HT1080 (cell line): ENCODE measurements around the gene TMEM132C. TPM values are rescaled to one million over a fixed set of nuclear protein-coding genes. Genes with fewer than 3 reads are reported as not detected.

ENCODE experiments used
- DNase-seq: peaks from one replicate; pipeline ENCODE4 v3.0.0-alpha.2; 2015; ENCODE audit warnings: low read depth
- total RNA-seq: library from RNA; depleted of rRNA; stranded (reverse); fragments of >200 nt; shearing (Covaris generic); gene quantifications from 2 replicates; pipeline ENCODE4 v1.2.3, GENCODE V29; 2014

TMEM132C gene
- total RNA-seq, 1 experiment from 2014 or later, result not detected

DNA sequence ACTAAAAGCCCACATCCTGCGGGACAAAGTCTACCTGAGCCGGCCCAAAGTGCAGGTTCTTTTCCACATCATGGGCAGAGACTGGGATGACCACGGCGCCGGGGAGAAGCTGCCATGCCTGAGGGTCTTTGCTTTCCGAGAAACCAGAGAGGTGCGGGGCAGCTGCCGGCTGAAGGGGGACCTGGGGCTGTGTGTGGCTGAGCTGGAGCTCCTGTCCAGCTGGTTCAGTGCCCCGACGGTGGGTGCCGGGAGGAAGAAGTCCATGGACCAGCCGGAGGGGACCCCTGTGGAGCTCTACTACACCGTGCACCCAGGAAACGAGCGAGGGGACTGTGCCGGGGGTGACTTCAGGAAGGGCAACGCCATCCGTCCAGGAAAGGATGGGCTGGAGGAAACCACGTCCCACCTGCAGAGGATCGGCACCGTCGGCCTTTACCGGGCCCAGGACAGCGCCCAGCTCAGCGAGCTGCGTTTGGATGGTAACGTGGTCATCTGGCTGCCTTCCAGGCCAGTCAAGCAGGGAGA lies 148.1 kb downstream of the TMEM132C start:
- no peak for DNase-seq

DNA sequence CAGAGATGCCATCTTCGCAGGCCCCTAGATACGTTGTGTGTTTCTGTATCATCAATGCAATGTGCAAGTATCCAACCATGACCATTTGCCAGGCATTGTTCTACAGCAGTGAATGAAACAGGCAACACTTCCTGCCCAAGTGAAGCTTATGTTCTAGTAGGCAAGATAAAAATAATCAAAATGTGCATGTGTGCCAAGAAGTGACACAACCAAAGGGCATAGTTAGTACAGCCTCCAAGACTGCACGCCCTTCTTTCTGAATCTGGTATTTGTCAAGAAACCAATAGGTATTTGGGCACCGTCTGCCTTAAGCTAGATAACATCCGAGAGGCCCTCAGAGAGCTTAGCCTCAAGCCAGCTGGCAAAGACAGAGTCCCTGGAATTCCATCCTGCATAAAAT lies 152.0 kb downstream of the TMEM132C start:
- DNase-seq, result no peak

DNA sequence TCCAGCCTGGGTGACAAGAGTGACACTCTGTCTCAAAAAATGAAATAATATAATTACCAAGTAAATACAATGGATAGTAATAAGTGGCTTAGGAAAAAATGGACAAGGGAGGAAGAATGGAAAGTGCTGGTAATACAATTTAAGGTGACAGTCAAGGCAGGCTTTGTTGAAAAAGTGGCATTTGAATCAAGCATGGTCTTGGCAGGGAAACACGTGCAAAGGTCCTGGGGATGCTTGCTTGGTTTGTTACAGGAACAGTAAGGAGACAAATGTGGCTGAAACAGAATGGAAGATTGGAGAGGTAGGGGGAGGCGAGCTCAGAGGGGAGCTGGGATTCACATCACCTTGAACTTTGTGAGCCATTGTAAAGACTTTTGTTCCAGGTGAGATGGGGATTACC lies 153.2 kb downstream of the TMEM132C start:
- DNase-seq, result no peak

DNA sequence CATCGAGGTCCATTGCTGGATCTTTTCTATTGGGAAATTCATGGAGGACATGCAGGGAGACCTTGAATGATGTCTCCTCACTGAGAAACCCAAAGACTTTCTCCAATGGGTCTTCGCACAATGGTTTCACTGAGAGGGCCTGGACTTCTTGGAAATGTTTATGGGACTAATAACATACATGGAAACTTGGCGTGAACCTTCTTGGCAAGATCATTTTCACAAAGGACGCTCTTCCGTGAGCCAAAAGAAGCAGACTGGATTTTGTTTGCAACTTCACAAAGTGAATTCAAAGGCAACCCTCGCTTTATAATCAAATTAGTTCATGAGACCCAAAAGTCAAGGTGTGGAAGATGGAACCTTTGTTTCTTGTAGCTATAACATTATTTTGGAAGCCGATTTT lies 154.4 kb downstream of the TMEM132C start:
- no peak for DNase-seq

DNA sequence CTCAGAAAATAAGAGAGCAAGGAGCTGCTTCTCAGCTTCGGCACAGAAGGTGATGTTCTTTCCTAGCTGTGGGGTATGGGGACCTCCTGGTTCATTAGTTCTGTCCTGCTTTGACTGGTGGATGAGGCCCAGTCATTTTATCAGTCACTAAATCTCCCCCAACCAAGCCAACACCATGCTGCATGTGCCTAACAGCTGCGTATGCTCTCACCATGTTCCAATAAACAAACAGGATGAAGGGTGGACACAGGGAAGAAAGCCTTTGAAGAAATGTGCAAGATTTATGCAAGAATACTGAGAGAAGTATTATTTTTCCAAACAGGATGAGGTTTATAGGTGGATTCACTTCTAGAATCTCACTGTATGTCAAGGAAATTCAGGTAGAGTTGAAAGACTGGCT lies 156.2 kb downstream of the TMEM132C start:
- no peak for DNase-seq

DNA sequence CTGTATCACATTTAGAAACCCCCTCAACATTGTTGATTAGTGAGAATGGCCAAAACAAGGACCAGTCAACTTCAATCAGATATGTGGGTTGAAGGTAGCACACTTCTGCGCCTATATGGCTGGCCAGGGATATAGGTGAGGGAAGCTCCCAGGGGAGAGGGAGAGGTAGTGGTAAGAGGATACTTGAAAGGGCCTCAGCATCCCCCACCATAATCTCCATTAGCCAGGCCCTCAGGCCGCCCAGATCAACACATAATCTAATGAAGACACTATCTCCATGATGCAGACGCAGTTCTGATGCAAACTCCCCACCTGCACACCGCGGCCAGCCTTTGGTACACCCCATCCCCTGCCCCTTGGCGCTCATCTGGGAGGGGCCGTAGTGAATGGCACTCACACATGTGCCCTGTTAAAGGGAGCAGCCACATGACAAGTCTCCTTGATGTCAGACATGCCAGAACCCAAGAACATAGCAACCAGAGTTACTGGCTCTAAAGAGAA lies 158.0 kb downstream of the TMEM132C start:
- DNase-seq, result no peak

DNA sequence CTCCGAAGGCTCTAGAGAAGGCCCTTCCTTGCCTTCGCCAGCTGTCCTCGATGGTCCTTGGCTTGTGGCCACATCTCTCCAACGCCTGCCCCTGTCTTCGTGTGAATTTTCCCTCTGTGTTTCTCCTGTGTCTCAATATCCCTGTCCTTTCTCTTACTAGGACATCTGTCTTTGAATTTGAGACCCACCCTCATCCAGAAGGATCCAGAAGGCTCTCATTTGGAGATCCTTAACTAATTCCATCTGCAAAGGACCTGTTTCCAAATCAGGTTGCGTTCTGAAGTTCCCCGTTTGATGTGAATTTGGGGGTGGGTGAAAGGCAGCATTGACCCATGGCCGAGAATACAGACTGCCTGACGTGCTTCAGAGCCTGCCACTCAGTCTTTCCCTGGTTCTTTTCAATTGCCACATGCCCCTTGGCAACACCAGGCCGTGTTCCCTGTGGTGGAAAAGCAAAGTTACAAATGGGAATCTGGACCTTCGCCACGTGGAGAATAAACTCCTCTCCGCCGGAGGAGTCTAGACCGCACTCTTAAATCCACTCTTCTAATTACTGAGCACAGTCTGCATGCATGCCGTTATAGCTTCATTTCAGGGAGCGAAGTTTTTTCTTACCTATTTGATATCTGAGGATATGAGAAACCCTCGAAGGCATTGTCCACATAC lies 158.8 kb downstream of the TMEM132C start:
- no peak for DNase-seq

DNA sequence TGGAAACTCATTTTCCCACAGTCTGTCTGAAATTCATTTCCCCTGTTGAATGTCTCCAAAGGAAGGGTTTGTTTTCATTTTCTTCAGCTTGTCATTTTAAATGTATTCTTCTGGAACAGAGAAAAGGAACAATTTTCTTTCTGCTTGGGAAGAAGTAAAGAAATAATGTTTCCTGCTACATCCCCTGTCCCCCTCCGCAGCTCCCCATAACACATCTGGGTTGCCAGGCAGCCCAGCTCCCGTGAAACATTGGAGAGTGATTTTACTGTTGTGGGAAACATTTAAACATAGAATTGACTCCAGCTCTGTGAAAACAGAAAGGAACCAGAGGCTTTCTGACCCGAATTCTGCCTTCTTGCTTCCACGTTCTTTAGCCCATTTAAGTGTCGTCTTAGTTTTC lies 159.5 kb downstream of the TMEM132C start:
- DNase-seq, result no peak

DNA sequence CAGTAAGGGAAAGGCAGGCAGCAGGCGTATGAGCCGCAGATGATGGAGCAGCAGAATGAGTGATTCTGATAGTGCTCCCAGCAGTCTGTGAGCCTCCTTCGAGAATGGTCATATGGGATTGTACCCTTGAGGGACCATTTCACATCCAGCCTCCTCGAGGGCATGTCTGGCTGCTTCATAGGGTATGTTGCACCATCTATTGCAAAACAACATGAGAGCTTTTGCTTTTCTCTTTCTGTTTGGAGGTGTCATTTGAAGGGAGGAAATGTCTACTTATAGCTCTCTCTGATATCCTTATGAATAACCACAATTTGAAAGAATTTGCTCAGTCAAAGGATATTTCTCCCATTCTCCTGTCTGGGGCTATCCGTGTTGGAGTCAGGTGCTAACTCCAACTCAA lies 172.8 kb downstream of the TMEM132C start:
- no peak for DNase-seq

DNA sequence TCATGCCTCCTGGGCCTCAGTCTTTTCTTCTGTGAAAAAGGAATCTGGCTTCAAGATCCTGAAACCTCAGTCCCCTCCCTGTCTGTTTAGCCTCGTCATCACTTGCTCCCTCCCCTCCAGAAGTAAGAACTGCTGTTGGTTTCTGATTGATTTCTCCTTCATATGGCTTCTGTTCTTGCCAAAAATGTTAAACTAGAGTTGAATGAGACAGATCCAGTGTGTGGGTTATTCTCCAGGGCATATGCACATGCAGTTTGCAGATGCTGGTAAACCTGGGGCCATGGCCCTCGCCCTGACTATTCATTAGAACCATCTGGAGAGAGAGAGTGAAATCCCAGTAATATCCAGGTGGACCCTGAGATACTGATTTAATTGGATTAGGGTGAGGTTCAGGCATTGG lies 175.1 kb downstream of the TMEM132C start:
- no peak for DNase-seq

DNA sequence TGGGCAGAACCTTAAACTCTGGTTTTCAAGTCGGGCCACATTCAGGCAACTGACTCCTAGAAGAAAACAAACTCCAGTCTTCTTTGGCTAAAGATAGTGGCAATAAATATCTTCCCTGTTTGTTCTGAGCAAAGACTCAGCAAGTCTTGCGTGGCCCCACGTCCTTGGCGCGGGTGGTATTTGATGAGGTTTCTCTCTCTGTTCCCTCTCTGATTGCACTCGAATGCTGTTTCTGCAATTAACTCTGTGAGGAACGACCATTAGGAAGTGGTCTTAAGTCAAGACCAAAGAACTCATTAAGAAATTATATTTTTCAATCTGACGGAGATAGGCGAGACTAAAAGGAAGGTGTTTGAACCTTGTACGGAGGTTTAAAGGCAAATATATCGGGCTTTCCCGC lies 177.6 kb downstream of the TMEM132C start:
- no peak for DNase-seq

DNA sequence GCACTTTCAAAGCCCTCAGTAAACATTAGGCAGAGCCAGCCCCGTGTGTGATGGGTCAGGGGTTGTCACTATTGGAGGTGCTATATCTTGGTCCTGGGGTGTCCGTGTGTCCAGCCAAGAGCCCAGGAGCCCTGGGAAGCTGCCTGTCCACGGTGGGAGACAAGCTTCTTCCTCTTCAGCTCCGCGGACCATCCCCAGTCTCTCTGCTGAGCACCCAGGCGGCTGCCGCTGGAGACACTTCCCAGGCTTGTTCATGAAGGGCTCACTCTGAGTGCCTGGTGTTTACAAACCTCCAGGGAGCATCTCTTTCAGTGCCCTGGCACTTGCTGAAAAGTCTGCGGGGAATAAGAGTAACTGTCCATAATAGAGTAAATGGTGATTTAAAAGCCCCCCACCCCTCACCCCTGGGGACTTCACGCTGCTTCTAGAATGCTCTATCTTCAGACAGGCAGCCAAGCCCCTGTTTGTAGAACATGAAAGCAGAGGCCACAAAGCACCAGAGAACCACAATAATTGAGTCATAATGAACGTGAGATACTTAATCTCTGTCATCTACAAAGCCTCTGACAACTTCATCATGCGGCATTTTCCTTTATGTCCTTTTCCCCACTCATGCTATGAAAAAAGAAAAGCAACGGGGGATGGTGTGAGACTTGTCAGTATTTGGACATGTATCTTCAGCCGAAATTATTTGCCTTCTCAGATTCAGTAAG lies 178.6 kb downstream of the TMEM132C start:
- DNase-seq, result no peak

DNA sequence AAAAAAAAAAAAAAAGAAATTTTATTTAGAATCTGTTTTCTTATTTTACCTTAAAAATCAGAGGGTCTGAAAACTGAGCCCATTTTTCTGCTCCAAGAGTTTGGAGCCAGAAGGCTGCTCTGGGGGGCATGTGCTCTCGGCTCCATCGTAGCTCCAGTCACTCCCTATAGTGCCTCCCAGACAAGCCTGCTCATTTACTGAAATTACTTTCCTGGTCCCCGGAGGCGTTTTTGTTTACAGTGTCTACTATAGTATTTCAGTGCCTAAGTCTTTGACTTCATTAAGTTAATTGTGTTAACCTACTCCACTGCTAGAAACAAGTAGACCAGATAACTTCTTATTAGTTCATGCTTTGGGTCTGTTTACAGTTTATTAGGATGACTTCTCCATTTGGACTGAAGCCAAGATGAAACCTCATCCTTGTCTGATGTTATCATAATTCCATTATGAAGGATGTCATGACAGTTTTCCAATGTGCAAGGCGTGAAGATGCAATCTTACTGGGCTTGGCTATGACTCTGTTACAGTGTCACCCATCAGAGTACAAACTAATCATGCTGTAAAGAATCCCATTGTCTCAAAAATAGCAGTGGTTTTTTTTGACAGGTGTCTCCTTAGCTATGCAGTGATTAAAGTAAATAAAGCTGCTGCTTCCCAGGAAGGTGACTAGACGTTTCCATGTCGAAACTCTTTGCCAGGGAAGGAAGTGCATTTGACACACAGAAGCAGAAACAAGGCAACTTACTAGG lies 182.3 kb downstream of the TMEM132C start:
- DNase-seq, result no peak

DNA sequence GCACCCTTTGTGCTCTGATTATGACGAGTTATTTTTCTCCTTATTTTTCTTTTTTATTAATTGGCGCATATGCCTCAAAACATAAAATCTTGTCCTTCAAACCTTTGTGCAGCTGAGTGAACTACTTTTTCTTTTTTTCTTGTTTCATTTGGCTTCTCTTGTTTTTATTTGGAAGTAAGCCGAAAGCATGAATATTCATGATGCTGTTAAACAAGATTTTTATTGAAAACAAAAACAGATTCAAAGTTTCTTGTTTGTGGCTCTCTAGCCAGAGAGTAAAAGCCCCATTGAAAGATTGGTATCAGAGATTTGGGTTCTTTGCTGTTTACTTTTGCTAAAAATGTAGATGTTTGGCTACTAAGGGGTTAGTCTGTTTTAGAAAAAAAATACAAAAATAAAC lies 183.8 kb downstream of the TMEM132C start:
- DNase-seq, result no peak

DNA sequence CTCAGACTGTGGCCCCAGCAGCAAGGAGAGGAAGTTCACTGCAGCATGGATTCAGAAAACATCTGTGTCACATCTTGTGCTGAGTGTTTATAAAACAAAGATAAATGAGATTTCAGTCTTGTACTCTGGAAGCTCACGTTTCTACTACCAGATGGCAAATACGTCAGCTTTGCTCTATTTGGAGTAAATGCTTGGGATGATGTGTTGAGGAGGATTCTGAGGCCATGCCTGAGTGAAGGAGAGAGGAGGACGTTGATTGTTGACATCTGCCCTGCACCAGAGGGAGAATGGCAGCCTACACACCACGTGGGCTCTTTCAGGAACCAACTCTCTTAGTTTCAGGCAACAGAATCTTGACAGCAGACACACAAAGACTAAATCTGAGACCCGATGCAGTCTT lies 188.9 kb downstream of the TMEM132C start:
- DNase-seq, result no peak

DNA sequence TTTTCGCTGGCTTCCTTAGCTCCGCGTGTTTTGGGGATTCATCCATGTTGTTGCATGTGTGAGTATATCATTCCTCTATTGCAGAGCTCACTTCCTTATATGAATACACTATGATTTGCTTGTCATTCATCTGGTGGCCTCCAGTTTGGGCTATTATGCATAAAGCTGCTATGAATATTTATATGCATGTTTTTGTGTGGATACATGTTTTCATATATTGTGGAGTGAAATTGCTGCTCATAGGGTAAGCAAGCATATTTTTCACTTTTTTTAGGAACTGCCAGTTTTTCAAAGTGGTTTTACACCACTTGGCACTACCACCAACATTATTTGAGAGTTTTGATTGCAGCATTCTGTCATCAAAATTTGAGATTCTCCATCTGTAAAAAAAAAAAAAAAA lies 190.0 kb downstream of the TMEM132C start:
- DNase-seq, result no peak

DNA sequence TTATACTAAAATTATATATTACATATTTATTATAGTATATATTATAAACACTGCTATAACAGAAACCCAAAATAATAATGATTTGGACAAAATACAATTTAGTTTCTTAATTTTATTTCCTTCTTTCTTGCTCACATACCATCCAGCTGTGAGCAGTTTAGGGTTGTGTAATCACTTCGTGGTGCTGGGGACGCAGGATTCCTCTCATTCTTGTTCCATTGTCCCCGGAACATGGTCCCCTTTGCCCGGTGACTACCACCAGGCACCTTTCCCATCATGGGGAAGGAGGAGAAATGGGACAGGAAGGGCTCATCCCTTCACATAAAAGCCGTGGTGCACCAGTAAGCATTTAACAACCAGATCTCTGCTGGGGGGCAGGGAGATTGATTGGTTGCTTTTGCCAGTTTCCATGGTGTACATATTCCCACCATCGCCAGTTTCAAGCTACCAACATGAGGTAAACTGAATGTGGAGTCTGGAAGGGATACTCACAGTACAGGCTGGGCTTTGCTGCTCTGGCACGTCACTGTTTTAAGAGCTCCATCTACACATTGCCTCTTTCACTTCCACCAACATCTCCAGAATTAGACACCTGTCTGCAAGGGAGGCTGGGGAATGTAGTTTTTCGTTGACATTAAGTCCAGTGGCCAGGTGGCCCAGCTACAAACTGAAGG lies 191.5 kb downstream of the TMEM132C start:
- DNase-seq, result no peak

DNA sequence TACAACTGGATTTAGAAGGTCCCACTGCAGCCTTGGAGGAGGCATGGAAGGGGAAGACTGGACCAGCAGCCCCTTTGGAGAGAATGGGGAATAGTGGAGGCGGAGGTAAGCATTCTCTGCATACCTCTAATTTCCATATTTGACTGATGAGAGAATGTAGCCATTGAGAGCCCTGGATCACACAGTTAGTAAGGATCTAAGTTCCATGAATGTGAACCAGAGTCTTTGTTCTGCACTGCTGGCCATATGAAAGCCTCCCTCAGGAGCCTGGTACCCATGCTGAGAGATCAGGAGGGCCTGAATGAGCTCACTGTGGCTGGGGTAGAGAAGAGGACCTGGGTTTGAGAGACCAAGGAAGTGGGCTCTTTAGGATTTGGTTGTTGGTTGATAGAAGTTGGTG lies 192.1 kb downstream of the TMEM132C start:
- no peak for DNase-seq

DNA sequence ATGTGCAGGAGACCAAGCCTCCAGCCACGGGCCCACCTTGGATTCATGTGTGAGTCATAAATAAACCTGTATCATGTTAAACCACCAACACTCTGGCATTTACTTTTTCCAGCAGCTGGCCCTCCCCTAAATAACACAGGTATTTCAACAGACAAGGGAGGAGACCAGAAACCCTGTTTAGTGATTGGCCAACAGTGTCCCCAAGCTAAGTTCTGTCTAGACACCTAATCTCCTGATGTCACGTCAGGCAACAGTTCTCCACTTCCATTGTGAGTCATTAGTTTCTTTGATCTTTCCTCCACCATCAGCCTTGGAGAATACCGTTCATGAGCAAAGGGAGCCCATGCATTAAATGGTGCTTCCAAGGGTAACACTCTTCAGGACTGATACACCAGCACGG lies 196.9 kb downstream of the TMEM132C start:
- DNase-seq, result no peak

DNA sequence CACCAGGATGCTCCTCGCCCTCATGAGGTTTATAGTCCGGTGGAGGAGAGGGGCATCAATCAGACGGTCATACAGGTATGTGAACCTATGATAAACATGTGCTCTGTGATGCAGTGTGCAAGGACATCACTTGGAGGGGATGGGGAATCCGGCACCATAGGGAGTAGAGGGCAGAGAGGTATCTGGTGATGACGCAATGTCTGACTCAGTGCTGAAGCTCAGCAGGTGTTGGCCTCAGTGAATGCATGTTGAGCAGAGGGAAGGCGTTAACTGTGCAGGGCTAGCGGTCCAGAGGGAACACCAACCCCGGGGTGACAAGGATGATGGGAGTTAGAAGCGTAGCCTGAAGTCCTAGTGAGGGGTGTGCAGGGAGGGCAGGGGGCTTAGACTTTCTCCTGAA lies 200.9 kb downstream of the TMEM132C start:
- DNase-seq, result no peak

DNA sequence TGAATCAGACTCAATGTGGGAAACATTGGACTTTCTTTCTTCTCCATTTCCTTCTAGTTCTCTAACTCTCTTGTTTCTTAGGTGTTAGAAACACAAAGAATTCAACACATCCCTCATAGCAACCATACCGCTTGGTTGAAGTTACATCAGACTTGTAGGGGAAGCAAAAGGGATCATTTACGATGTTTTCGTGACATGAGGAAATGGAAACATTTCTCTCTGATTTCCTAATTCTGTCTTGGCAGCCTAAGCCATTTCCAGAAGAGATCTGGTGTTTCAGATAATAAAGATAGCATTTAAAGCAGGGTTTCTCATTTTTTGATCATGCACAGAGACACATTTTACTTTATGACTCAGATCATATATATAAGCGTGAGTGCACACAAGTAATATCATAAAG lies 202.0 kb downstream of the TMEM132C start:
- no peak for DNase-seq

DNA sequence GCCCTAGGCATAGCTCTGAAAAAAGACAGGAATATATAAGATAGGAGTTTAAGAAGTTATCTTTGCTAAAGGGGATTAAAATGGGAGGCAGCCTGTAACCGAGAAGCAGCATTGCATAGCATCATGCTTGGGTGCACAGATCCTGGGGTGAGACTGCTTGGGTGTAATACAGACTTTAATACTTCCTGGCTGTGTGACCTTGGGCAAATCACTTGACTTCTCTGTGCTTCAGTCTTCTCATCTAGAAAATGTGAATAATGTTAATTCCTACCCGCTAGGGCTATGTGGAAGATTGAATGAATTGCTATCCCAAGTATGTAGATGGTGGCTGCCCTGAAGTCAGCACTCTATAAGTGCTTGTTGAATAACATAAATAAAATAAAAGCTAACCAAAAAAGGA lies 204.5 kb downstream of the TMEM132C start:
- no peak for DNase-seq
